ENCODE measurements around the gene NUP188.

DNA sequence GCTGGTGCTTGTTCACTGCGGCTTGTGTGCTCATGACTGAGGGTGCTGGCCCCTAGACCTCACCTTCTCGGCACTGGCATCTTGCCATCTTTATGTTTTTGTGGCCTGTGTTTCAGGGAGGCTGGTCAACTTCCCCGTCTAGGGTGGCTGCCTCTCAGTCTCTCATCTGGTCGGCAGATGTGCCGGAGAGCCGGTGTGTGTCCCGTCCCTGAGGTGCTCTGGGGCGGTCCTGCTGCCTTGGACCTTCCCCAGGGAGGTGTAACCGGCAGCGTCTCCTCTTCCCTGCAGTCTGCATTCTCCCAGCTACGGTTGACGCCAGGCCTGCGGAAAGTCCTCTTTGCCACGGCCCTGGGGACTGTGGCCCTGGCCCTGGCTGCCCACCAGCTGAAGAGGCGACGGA, 94.5 kb downstream of the NUP188 start:
- TF ChIP-seq, protein P1, sequence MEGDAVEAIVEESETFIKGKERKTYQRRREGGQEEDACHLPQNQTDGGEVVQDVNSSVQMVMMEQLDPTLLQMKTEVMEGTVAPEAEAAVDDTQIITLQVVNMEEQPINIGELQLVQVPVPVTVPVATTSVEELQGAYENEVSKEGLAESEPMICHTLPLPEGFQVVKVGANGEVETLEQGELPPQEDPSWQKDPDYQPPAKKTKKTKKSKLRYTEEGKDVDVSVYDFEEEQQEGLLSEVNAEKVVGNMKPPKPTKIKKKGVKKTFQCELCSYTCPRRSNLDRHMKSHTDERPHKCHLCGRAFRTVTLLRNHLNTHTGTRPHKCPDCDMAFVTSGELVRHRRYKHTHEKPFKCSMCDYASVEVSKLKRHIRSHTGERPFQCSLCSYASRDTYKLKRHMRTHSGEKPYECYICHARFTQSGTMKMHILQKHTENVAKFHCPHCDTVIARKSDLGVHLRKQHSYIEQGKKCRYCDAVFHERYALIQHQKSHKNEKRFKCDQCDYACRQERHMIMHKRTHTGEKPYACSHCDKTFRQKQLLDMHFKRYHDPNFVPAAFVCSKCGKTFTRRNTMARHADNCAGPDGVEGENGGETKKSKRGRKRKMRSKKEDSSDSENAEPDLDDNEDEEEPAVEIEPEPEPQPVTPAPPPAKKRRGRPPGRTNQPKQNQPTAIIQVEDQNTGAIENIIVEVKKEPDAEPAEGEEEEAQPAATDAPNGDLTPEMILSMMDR (IDR thresholded peaks at IDR 0.05), result no peak
- TF ChIP-seq POLR2A (IDR thresholded peaks at IDR 0.05), result no peak
- TF ChIP-seq POLR2AphosphoS5 (IDR thresholded peaks at IDR 0.05), result no peak
